SK-N-SH (cell line): ENCODE data around the gene ATP6V0C. TPM values are rescaled to one million over a fixed set of nuclear protein-coding genes. Genes with fewer than 3 reads are reported as not detected.

Experiments
- CTCF ChIA-PET: fragments of 300-600, 350-600 bp; formaldehyde crosslinking; extraction: SDS; loops from one replicate; lab custom pipeline; 2021; lab: Yijun Ruan, JAX
- POLR2A ChIA-PET: fragments of 350-600 bp; sonication (Branson Sonifier 250); formaldehyde crosslinking; extraction: SDS; loops from one replicate; lab custom pipeline; 2020; ENCODE audit warnings: antibody characterized with exemption, inconsistent platforms; lab: Yijun Ruan, JAX
- DNase-seq: peaks from one replicate; pipeline ENCODE4 v3.0.0; 2012
- H2AFZ ChIP-seq: fragments of 200-600 bp; sonication (generic); 2 replicates; pipeline ENCODE4 v1.8.1; 2016; ENCODE audit warnings: antibody characterized with exemption, mild to moderate bottlenecking, low read depth
- H3F3A ChIP-seq: fragments of 200-600 bp; sonication (generic); replicated peaks from 2 replicates; pipeline ENCODE3; 2016; ENCODE audit warnings: antibody characterized with exemption, mild to moderate bottlenecking; ENCODE audit not compliant: insufficient read depth
- H3K27ac ChIP-seq, 2 experiments: fragments of 200-500 bp in 1 of 2; fragments of 200-600 bp in 1 of 2; sonication (Bioruptor generic) in 1 of 2; sonication (generic), shearing (Covaris generic) in 1 of 2; 2 replicates each; pipeline versions ENCODE4 v1.5.1 to v1.6.1; 2014 to 2016; ENCODE audit warnings: low read depth in 2 of 2, inconsistent platforms in 1 of 2, low read length in 1 of 2, mild to moderate bottlenecking in 1 of 2, mixed read lengths in 1 of 2
- H3K27me3 ChIP-seq: fragments of 200-600 bp; sonication (generic), shearing (Covaris generic); 2 replicates; pipeline ENCODE4 v1.6.1; 2016; ENCODE audit warnings: mixed run types; ENCODE audit not compliant: insufficient read depth
- H3K36me3 ChIP-seq, 2 experiments: fragments of 200-500 bp in 1 of 2; fragments of 200-600 bp in 1 of 2; sonication (Bioruptor generic) in 1 of 2; sonication (generic) in 1 of 2; replicated peaks in 1 of 2; 2 replicates each; pipeline versions ENCODE3 to v1.5.1; 2014 to 2016; ENCODE audit warnings: low read length in 1 of 2, mild to moderate bottlenecking in 1 of 2; ENCODE audit not compliant: insufficient read depth in 2 of 2, control insufficient read depth in 1 of 2
- H3K4me1 ChIP-seq, 2 experiments: fragments of 200-500 bp in 1 of 2; fragments of 200-600 bp in 1 of 2; sonication (Bioruptor generic) in 1 of 2; sonication (generic), shearing (Covaris generic) in 1 of 2; 2 replicates each; pipeline versions ENCODE4 v1.5.1 to v1.6.1; 2014 to 2016; ENCODE audit warnings: low read depth in 1 of 2, low read length in 1 of 2, mixed run types in 1 of 2; ENCODE audit not compliant: insufficient read depth in 2 of 2, control insufficient read depth in 1 of 2
- H3K4me2 ChIP-seq: fragments of 200-600 bp; sonication (generic), shearing (Covaris generic); 2 replicates; pipeline ENCODE4 v1.6.1; 2017; ENCODE audit warnings: mixed run types
- H3K4me3 ChIP-seq, 2 experiments: fragments of 200-500 bp in 1 of 2; fragments of 200-600 bp in 1 of 2; sonication (Bioruptor generic) in 1 of 2; sonication (generic), shearing (Covaris generic) in 1 of 2; 2 replicates each; pipeline versions ENCODE4 v1.5.1 to v1.8.1; 2014 to 2016; ENCODE audit warnings: low read depth in 2 of 2, inconsistent platforms in 1 of 2, low read length in 1 of 2, mild to moderate bottlenecking in 1 of 2, mixed read lengths in 1 of 2, moderate library complexity in 1 of 2
- H3K79me2 ChIP-seq: fragments of 200-600 bp; sonication (generic); 2 replicates; pipeline ENCODE4 v1.8.1; 2017; ENCODE audit warnings: mild to moderate bottlenecking; ENCODE audit not compliant: insufficient read depth
- H3K9ac ChIP-seq: fragments of 200-600 bp; sonication (generic); 2 replicates; pipeline ENCODE4 v1.6.1; 2017; ENCODE audit warnings: mixed run types
- H3K9me2 ChIP-seq: fragments of 200-600 bp; sonication (generic); 2 replicates; pipeline ENCODE4 v1.6.1; 2017; ENCODE audit warnings: mixed run types
- H3K9me3 ChIP-seq: fragments of 200-600 bp; sonication (generic); 2 replicates; pipeline ENCODE4 v1.6.1; 2017; ENCODE audit warnings: mixed run types, mild to moderate bottlenecking, moderate library complexity
- H4K20me1 ChIP-seq: fragments of 200-600 bp; sonication (generic); 2 replicates; pipeline ENCODE4 v1.6.1; 2017; ENCODE audit warnings: mild to moderate bottlenecking, mixed run types; ENCODE audit not compliant: insufficient read depth
- EP300 ChIP-seq, 2 experiments: IDR thresholded peaks; 2 replicates each; pipeline versions ENCODE4 v1.4.0 to v1.6.1; 2012; ENCODE audit warnings: borderline replicate concordance in 1 of 2, low read depth in 1 of 2, low read length in 1 of 2
- GABPA ChIP-seq: IDR thresholded peaks from 2 replicates; pipeline ENCODE4 v1.4.0; 2012; ENCODE audit warnings: low read depth, mild to moderate bottlenecking
- GATA2 ChIP-seq: sonication (generic); formaldehyde crosslinking; IDR thresholded peaks from 2 replicates; pipeline ENCODE4 v1.5.0; 2020; ENCODE audit warnings: mild to moderate bottlenecking, missing genetic modification reagents
- JUND ChIP-seq: IDR thresholded peaks from 2 replicates; pipeline ENCODE4 v1.4.0; 2012
- NFIC ChIP-seq: IDR thresholded peaks from 2 replicates; pipeline ENCODE4 v1.4.0; 2012; ENCODE audit warnings: borderline replicate concordance
- NRF1 ChIP-seq: IDR thresholded peaks from 2 replicates; pipeline ENCODE4 v1.6.1; 2012; ENCODE audit warnings: low read depth, mild to moderate bottlenecking, low read length
- PBX3 ChIP-seq: IDR thresholded peaks from 2 replicates; pipeline ENCODE4; 2012
- SMC3 ChIP-seq: IDR thresholded peaks from 2 replicates; pipeline ENCODE4 v1.6.1; 2012; ENCODE audit warnings: low read depth, low read length, improper control_type of control experiment
- TAF1 ChIP-seq: IDR thresholded peaks from 2 replicates; pipeline ENCODE4 v1.6.1; 2012; ENCODE audit warnings: low read depth, mild to moderate bottlenecking, low read length, moderate library complexity, borderline replicate concordance
- TCF12 ChIP-seq: IDR thresholded peaks from 2 replicates; pipeline ENCODE4 v1.4.0; 2012
- WGBS: methylation state at CpG from one replicate; pipeline ENCODE4 v1.1.6; 2017; ENCODE audit warnings: low lambda C conversion rate; 5-methylcytosine and 5-hydroxymethylcytosine counted together
- polyA plus RNA-seq, 3 experiments: library from polyadenylated mRNA; depleted of rRNA; stranded (reverse); fragments of >200 nt; gene quantifications; 2 replicates each; pipeline ENCODE4 v1.2.3, GENCODE V29; 2012
- TF ChIP-seq, protein P1 (sequence below): IDR thresholded peaks from 2 replicates; pipeline ENCODE4 v1.4.0; 2012; ENCODE audit warnings: low read depth, borderline replicate concordance
- TF ChIP-seq, protein P2 (sequence below): fragments of 200-600 bp; sonication (generic); IDR thresholded peaks from 2 replicates; pipeline ENCODE4 v1.6.1; 2017; ENCODE audit warnings: antibody characterized with exemption, mild to moderate bottlenecking, moderate library complexity
- TF ChIP-seq, protein P3 (sequence below): IDR thresholded peaks from 2 replicates; pipeline ENCODE4 v1.6.1; 2012; ENCODE audit warnings: mild to moderate bottlenecking, low read depth, low read length, moderate library complexity

Gene ATP6V0C
- polyA plus RNA-seq, 1 of the 3 experiments (the other 2 are of a cell fraction) = 80.1 TPM

GRCh38 chr16:2497695-2498484 lies 15.9 kb upstream of the ATP6V0C start:
- H3K4me3 ChIP-seq = no peak overlapping the region
- ChIA-PET CTCF (interaction anchor here (1.0 to 4.3 kb wide), 7 partner anchors 11 to 157 kb away, joined by 3 to 95 read pairs (median 5); partner anchors contain the start of genes ABCA3, NTN3, TBC1D24 and TEDC2), POLR2A (interaction anchor here (0.5 to 0.8 kb wide), 3 partner anchors 29 to 502 kb away, joined by 3 to 5 read pairs (median 3); no protein-coding TSS in a partner anchor)
- H3K36me3 ChIP-seq = peaks cover 0 to 16% of the 10 kb centered on the region in 2 experiments
- no peak overlapping the region for H3K9ac ChIP-seq
- peaks cover 0 to 27% of the 10 kb centered on the region in 2 experiments; a peak in 1 of 4 replicates for H3K4me1 ChIP-seq
- H3K27me3 ChIP-seq = no peaks in the 10 kb centered on the region
- H3K27ac ChIP-seq = peak overlapping the region in 1 of 2 experiments; percentile 72; a peak in 2 of 4 replicates
- H3F3A ChIP-seq = no peaks in the 10 kb centered on the region
- 0 out of 2 replicates have a peak, but pooled peaks cover 4% of the 10 kb centered on the region for H4K20me1 ChIP-seq
- no peaks in the 10 kb centered on the region for H3K9me2 ChIP-seq
- DNase-seq = no peak
- 91% methylated on average over 13 of the region's 26 CpGs for WGBS
- no peaks in the 10 kb centered on the region for H3K79me2 ChIP-seq
- no peaks in the 10 kb centered on the region for H3K9me3 ChIP-seq
- no peak overlapping the region for H2AFZ ChIP-seq
- TF ChIP-seq GABPA (no peak), EP300 (IDR thresholded peaks at IDR 0.05; ENCODE audit: borderline replicate concordance in 1 of 2, low read depth in 1 of 2, low read length in 1 of 2) (no peak), PBX3 (no peak), GATA2 (no peak), NFIC (no peak), NRF1 (no peak), JUND (no peak), TCF12 (no peak), TAF1 (no peak), SMC3 (no peak)
- TF ChIP-seq, protein P1, sequence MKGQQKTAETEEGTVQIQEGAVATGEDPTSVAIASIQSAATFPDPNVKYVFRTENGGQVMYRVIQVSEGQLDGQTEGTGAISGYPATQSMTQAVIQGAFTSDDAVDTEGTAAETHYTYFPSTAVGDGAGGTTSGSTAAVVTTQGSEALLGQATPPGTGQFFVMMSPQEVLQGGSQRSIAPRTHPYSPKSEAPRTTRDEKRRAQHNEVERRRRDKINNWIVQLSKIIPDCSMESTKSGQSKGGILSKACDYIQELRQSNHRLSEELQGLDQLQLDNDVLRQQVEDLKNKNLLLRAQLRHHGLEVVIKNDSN = no peak
- TF ChIP-seq, protein P2, sequence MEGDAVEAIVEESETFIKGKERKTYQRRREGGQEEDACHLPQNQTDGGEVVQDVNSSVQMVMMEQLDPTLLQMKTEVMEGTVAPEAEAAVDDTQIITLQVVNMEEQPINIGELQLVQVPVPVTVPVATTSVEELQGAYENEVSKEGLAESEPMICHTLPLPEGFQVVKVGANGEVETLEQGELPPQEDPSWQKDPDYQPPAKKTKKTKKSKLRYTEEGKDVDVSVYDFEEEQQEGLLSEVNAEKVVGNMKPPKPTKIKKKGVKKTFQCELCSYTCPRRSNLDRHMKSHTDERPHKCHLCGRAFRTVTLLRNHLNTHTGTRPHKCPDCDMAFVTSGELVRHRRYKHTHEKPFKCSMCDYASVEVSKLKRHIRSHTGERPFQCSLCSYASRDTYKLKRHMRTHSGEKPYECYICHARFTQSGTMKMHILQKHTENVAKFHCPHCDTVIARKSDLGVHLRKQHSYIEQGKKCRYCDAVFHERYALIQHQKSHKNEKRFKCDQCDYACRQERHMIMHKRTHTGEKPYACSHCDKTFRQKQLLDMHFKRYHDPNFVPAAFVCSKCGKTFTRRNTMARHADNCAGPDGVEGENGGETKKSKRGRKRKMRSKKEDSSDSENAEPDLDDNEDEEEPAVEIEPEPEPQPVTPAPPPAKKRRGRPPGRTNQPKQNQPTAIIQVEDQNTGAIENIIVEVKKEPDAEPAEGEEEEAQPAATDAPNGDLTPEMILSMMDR = no peak
- TF ChIP-seq, protein P3, sequence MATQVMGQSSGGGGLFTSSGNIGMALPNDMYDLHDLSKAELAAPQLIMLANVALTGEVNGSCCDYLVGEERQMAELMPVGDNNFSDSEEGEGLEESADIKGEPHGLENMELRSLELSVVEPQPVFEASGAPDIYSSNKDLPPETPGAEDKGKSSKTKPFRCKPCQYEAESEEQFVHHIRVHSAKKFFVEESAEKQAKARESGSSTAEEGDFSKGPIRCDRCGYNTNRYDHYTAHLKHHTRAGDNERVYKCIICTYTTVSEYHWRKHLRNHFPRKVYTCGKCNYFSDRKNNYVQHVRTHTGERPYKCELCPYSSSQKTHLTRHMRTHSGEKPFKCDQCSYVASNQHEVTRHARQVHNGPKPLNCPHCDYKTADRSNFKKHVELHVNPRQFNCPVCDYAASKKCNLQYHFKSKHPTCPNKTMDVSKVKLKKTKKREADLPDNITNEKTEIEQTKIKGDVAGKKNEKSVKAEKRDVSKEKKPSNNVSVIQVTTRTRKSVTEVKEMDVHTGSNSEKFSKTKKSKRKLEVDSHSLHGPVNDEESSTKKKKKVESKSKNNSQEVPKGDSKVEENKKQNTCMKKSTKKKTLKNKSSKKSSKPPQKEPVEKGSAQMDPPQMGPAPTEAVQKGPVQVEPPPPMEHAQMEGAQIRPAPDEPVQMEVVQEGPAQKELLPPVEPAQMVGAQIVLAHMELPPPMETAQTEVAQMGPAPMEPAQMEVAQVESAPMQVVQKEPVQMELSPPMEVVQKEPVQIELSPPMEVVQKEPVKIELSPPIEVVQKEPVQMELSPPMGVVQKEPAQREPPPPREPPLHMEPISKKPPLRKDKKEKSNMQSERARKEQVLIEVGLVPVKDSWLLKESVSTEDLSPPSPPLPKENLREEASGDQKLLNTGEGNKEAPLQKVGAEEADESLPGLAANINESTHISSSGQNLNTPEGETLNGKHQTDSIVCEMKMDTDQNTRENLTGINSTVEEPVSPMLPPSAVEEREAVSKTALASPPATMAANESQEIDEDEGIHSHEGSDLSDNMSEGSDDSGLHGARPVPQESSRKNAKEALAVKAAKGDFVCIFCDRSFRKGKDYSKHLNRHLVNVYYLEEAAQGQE = no peak
- H3K4me2 ChIP-seq = no peak overlapping the region
